ENCODE measurements around the gene PRKCH. TPM values are rescaled to one million over a fixed set of nuclear protein-coding genes. Genes with fewer than 3 reads are reported as not detected.
A peak's percentile ranks its signal among the peaks of the same experiment; 100 is the strongest.

PRKCH gene
- total RNA-seq, 1 experiment from 2014 or later = 170 TPM

DNA sequence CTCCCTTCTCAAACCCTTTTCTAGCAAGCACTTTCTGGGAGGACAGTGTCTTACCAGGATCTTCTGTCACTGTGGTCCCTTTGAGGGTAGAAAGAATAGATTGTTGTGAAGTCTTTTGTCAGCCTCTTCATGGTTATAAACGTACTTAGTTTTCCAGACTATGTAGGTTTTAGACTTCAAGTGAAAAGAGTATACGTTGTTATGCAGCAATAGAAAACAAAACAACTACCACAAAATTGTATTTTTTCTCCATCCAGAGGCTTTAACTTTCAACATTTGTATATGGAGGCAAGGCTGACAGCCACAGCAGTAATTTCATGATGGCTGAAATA is 23.7 kb downstream of the PRKCH start:
- H3F3A ChIP-seq (ENCODE audit: low read length, unreplicated experiment) = no peaks in the 10 kb centered on the region
- H4K20me1 ChIP-seq (ENCODE audit: low read length) = no peaks in the 10 kb centered on the region
- no peak overlapping the region for H3K27ac ChIP-seq (ENCODE audit: low read length)
- H3K4me3 ChIP-seq (ENCODE audit: low read length) = no peak overlapping the region
- DNase-seq (no peak), ATAC-seq (no peak)
- H2AFZ ChIP-seq (ENCODE audit: low read length) = no peak overlapping the region
- ChIA-PET CTCF (no interaction called here), POLR2A (ENCODE audit: unreplicated experiment) (no interaction called here)
- no peaks in the 10 kb centered on the region for H3K36me3 ChIP-seq (ENCODE audit: low read depth, low read length)
- peaks cover 15% of the 10 kb centered on the region for H3K4me1 ChIP-seq (ENCODE audit: insufficient read depth, low read length)
- H3K79me2 ChIP-seq (ENCODE audit: low read length) = peaks cover 24% of the 10 kb centered on the region
- no peaks in the 10 kb centered on the region for H3K27me3 ChIP-seq (ENCODE audit: low read length)
- intact Hi-C loops (cut with micrococcal nuclease) = no loop called here
- H3K9me3 ChIP-seq (ENCODE audit: low read length) = no peaks in the 10 kb centered on the region
- H3K9ac ChIP-seq (ENCODE audit: low read length) = no peak overlapping the region
- no peak overlapping the region for H3K4me2 ChIP-seq (ENCODE audit: low read length)
- no peaks in the 10 kb centered on the region for H3K9me2 ChIP-seq (replicated peaks; ENCODE audit: low read length)
- TF ChIP-seq, protein P1, sequence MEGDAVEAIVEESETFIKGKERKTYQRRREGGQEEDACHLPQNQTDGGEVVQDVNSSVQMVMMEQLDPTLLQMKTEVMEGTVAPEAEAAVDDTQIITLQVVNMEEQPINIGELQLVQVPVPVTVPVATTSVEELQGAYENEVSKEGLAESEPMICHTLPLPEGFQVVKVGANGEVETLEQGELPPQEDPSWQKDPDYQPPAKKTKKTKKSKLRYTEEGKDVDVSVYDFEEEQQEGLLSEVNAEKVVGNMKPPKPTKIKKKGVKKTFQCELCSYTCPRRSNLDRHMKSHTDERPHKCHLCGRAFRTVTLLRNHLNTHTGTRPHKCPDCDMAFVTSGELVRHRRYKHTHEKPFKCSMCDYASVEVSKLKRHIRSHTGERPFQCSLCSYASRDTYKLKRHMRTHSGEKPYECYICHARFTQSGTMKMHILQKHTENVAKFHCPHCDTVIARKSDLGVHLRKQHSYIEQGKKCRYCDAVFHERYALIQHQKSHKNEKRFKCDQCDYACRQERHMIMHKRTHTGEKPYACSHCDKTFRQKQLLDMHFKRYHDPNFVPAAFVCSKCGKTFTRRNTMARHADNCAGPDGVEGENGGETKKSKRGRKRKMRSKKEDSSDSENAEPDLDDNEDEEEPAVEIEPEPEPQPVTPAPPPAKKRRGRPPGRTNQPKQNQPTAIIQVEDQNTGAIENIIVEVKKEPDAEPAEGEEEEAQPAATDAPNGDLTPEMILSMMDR (conservative IDR thresholded peaks at IDR 0.05; ENCODE audit: low read depth, low read length) = no peak
- TF ChIP-seq EZH2phosphoT487 (IDR thresholded peaks at IDR 0.05; ENCODE audit: borderline replicate concordance, low read length) = no peak
- no peak for TF ChIP-seq EZH2 (IDR thresholded peaks at IDR 0.05; ENCODE audit: low read length, unreplicated experiment)
- BruUV-seq (replicated peaks) = no TSS peak

DNA sequence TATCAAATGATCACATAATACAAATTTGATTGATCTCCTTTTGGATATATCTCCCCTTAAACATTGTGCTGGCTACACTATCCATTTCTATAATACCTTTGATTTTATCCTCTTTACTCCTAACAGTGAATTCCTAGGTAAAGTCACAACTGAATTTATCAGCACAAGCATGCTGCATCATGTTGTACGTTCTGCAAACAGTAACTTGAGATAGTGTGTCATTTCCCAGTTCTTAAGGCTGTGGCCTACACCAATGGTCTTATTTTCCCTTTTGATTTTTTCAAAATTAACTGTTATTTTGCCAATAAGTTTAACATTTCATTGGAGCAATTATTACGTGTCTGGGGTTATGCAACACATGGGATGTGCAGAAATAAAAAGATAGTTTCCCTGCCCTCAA is 24.8 kb downstream of the PRKCH start:
- Histone ChIP-seq H3K9ac (ENCODE audit: low read length) (no peak overlapping the region), H3K27ac (ENCODE audit: low read length) (no peak overlapping the region), H3K4me1 (ENCODE audit: insufficient read depth, low read length) (peaks cover 15% of the 10 kb centered on the region), H3K27me3 (ENCODE audit: low read length) (no peaks in the 10 kb centered on the region), H3K79me2 (ENCODE audit: low read length) (peaks cover 24% of the 10 kb centered on the region), H3K4me2 (ENCODE audit: low read length) (peak overlapping the region; percentile 5), H4K20me1 (ENCODE audit: low read length) (no peaks in the 10 kb centered on the region), H3K36me3 (ENCODE audit: low read depth, low read length) (no peaks in the 10 kb centered on the region), H2AFZ (ENCODE audit: low read length) (no peak overlapping the region), H3K4me3 (ENCODE audit: low read length) (no peak overlapping the region), H3K9me3 (ENCODE audit: low read length) (no peaks in the 10 kb centered on the region), H3K9me2 (replicated peaks; ENCODE audit: low read length) (no peaks in the 10 kb centered on the region), H3F3A (ENCODE audit: low read length, unreplicated experiment) (no peaks in the 10 kb centered on the region)
- no TSS peak for BruUV-seq (replicated peaks)
- ATAC-seq (peak; percentile 92), DNase-seq (peak; percentile 64)
- ChIA-PET CTCF (interaction anchor here (0.6 kb wide), 1 partner anchor 1341 kb away, joined by 6 read pairs; no protein-coding TSS in a partner anchor), POLR2A (ENCODE audit: unreplicated experiment) (interaction anchor here (0.7 kb wide), 1 partner anchor 24 kb away, joined by 3 read pairs; no protein-coding TSS in a partner anchor)
- intact Hi-C loops (cut with micrococcal nuclease) = no loop called here
- TF ChIP-seq EZH2 (IDR thresholded peaks at IDR 0.05; ENCODE audit: low read length, unreplicated experiment) (no peak), EZH2phosphoT487 (IDR thresholded peaks at IDR 0.05; ENCODE audit: borderline replicate concordance, low read length) (no peak)
- TF ChIP-seq, protein P1 (conservative IDR thresholded peaks at IDR 0.05; ENCODE audit: low read depth, low read length) = no peak

DNA sequence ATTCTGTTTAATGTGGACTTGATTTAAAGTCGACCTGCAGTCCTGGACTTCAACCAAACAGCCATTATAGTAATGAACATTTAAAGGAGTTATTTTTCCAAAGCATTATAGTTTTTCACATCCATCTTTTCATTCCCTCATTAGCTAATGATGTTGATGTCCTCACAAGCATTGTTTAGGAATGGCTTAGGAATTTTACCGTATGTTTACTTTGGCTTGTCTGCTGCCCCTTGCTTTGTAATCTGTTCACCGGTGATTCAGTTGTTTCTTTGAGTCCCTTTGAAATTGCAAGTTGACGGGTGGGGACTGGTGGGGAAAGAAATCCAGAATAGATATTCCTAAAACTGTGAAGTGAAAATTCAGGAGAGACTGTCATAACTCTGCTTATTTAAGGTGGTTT is 25.4 kb downstream of the PRKCH start:
- no peaks in the 10 kb centered on the region for H3K9me2 ChIP-seq (replicated peaks; ENCODE audit: low read length)
- POLR2A ChIA-PET (ENCODE audit: unreplicated experiment) = interaction anchor here (0.5 to 0.7 kb wide), 2 partner anchors 25 to 370 kb away, joined by 3 read pairs; no protein-coding TSS in a partner anchor
- no peak overlapping the region for H3K27ac ChIP-seq (ENCODE audit: low read length)
- H3K4me2 ChIP-seq (ENCODE audit: low read length) = peak overlapping the region; percentile 5
- peak; percentile 53 for DNase-seq
- H3K79me2 ChIP-seq (ENCODE audit: low read length) = peaks cover 24% of the 10 kb centered on the region
- BruUV-seq (replicated peaks) = no TSS peak
- H3K27me3 ChIP-seq (ENCODE audit: low read length) = no peaks in the 10 kb centered on the region
- H3K4me3 ChIP-seq (ENCODE audit: low read length) = no peak overlapping the region
- no peaks in the 10 kb centered on the region for H4K20me1 ChIP-seq (ENCODE audit: low read length)
- intact Hi-C loops (cut with micrococcal nuclease) = no loop called here
- CTCF ChIA-PET = no interaction called here
- no peak overlapping the region for H2AFZ ChIP-seq (ENCODE audit: low read length)
- no peaks in the 10 kb centered on the region for H3K36me3 ChIP-seq (ENCODE audit: low read depth, low read length)
- ATAC-seq = peak; percentile 54
- peaks cover 15% of the 10 kb centered on the region for H3K4me1 ChIP-seq (ENCODE audit: insufficient read depth, low read length)
- TF ChIP-seq, protein P1 (conservative IDR thresholded peaks at IDR 0.05; ENCODE audit: low read depth, low read length) = no peak
- TF ChIP-seq EZH2 (IDR thresholded peaks at IDR 0.05; ENCODE audit: low read length, unreplicated experiment) = no peak
- no peak for TF ChIP-seq EZH2phosphoT487 (IDR thresholded peaks at IDR 0.05; ENCODE audit: borderline replicate concordance, low read length)
- no peaks in the 10 kb centered on the region for H3F3A ChIP-seq (ENCODE audit: low read length, unreplicated experiment)
- H3K9ac ChIP-seq (ENCODE audit: low read length) = no peak overlapping the region
- H3K9me3 ChIP-seq (ENCODE audit: low read length) = no peaks in the 10 kb centered on the region
